PFSK-1 (cell line): ENCODE data around the gene MYCBP2.

Source experiments
- FOXP2 ChIP-seq: optimal IDR thresholded peaks from 2 replicates; pipeline ENCODE3; 2011; ENCODE audit warnings: borderline replicate concordance, control low read depth, inconsistent platforms; ENCODE audit not compliant: insufficient read depth; ENCODE audit errors: extremely low read length, extremely low read depth
- POLR2AphosphoS5 ChIP-seq: IDR thresholded peaks from 2 replicates; pipeline ENCODE4 v1.6.1; 2012; ENCODE audit warnings: low read depth, mild to moderate bottlenecking, control low read depth, low read length, moderate library complexity
- SIN3A ChIP-seq: IDR thresholded peaks from 2 replicates; pipeline ENCODE4 v1.6.1; 2012; ENCODE audit warnings: mild to moderate bottlenecking, low read length, moderate library complexity, borderline replicate concordance; ENCODE audit not compliant: insufficient read depth
- TAF1 ChIP-seq: IDR thresholded peaks from 2 replicates; pipeline ENCODE4 v1.6.1; 2012; ENCODE audit warnings: low read length, control low read depth, borderline replicate concordance; ENCODE audit not compliant: insufficient read depth
- TF ChIP-seq, protein P1 (sequence below), 2 experiments: IDR thresholded peaks; 2 replicates each; pipeline versions ENCODE4 v1.6.1 to v1.8.0; 2011 to 2012; ENCODE audit warnings: low read depth in 2 of 2, low read length in 2 of 2, control low read depth in 1 of 2, inconsistent platforms in 1 of 2, mild to moderate bottlenecking in 1 of 2, moderate library complexity in 1 of 2; ENCODE audit not compliant: insufficient read depth in 1 of 2

The MYCBP2 gene

DNA sequence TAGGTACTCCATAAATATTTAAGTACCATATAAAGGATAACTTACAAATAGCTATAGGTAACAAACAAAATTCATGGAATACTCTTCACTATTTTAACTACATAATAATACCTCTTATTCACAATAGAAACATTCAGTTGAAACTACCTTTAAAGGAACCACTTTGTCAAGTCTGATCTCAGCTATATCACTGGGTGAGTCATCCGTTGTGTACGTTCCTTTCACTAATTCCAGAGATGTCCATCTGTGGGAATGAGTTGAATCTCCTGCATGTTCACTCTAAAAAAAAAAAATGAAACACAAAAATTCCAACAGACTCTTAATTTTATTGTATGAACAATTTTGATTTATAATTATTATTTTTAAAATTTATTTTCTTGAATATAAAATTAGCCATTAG lies 150.5 kb downstream of the MYCBP2 start:
- TF ChIP-seq POLR2AphosphoS5 = no peak
- TF ChIP-seq TAF1 = no peak
- TF ChIP-seq SIN3A = no peak
- TF ChIP-seq, protein P1, sequence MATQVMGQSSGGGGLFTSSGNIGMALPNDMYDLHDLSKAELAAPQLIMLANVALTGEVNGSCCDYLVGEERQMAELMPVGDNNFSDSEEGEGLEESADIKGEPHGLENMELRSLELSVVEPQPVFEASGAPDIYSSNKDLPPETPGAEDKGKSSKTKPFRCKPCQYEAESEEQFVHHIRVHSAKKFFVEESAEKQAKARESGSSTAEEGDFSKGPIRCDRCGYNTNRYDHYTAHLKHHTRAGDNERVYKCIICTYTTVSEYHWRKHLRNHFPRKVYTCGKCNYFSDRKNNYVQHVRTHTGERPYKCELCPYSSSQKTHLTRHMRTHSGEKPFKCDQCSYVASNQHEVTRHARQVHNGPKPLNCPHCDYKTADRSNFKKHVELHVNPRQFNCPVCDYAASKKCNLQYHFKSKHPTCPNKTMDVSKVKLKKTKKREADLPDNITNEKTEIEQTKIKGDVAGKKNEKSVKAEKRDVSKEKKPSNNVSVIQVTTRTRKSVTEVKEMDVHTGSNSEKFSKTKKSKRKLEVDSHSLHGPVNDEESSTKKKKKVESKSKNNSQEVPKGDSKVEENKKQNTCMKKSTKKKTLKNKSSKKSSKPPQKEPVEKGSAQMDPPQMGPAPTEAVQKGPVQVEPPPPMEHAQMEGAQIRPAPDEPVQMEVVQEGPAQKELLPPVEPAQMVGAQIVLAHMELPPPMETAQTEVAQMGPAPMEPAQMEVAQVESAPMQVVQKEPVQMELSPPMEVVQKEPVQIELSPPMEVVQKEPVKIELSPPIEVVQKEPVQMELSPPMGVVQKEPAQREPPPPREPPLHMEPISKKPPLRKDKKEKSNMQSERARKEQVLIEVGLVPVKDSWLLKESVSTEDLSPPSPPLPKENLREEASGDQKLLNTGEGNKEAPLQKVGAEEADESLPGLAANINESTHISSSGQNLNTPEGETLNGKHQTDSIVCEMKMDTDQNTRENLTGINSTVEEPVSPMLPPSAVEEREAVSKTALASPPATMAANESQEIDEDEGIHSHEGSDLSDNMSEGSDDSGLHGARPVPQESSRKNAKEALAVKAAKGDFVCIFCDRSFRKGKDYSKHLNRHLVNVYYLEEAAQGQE (IDR thresholded peaks at IDR 0.05; ENCODE audit: insufficient read depth in 1 of 2, low read depth in 2 of 2, low read length in 2 of 2) = no peak
- TF ChIP-seq FOXP2 = no peak

DNA sequence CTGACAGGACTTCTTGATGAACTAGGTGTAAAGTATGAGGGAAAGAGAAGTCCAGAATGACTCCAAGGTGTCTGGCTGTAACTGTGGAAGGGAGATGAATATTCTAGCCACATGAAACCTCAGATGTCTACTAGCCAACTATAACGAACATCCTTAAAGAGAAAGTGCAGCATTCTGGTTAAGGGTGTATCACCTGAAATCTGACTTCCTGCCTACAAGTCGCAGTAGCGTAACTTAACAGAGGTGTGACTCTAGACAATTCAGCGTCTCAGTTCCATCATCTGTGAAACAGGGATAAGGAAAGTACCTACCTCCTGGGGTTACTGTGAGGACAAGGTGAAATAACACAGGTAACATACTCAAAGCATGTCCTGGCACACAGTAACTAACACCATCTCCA lies 154.2 kb downstream of the MYCBP2 start:
- TF ChIP-seq, protein P1 (IDR thresholded peaks at IDR 0.05; ENCODE audit: insufficient read depth in 1 of 2, low read depth in 2 of 2, low read length in 2 of 2) = no peak
- no peak for TF ChIP-seq TAF1

DNA sequence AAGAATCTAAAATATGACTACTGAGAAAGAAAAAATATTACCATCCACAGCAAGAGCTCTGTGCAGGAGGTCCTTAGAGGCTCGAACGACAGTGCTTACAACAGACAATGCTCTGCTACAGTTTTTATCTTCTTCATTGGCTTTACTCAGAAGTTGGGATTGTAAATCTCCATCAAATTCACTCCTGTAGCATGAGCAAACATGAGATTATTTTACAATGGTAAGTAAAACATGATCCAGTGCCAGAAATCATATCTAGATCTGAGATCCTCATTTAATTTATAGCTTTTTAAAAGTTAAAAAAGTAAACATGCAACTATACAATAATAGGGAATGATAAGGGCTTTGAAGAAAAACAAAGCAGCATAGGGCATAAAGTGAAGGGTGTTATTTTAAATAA lies 155.4 kb downstream of the MYCBP2 start:
- TF ChIP-seq TAF1 (no peak), FOXP2 (no peak), SIN3A (no peak), POLR2AphosphoS5 (no peak)
- TF ChIP-seq, protein P1 (IDR thresholded peaks at IDR 0.05; ENCODE audit: insufficient read depth in 1 of 2, low read depth in 2 of 2, low read length in 2 of 2) = no peak

DNA sequence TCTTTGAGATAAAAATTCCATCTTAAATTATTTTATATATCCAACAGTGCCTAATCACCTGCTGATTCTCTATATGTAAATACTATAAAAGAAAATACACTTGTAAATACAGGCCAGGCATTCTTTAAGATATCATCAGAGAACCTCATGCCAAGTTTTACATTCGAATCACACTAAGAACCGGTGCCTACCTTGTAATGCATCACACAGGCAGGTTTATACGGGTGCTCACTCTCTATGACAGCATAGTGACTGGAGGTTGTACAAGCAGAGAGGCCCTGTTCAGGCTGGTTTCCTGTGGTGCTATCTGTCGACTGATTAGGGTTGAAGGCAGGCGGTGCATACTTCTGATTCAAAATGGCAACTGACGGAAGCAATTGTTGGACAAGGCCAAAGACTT lies 158.7 kb downstream of the MYCBP2 start:
- TF ChIP-seq, protein P1 (IDR thresholded peaks at IDR 0.05; ENCODE audit: insufficient read depth in 1 of 2, low read depth in 2 of 2, low read length in 2 of 2) = no peak
- TF ChIP-seq TAF1 (no peak), POLR2AphosphoS5 (no peak), SIN3A (no peak), FOXP2 (no peak)

DNA sequence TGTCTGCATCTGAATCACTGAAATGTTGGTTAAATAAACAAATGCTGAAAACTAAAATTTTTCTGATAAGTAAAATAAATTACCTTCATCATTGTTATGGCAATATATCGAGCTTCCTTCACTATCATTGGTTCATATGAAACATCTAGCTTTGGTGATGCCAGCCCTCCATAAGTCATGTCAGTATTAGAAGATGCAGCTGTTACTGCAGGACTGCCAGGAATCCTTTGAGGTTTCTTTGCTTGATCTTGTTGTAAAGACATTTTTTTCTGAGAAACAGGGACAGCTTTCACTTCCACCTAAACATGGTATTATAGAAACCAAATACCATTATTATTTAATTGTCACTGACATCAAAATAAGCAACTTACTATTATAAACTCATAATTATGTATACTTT lies 176.2 kb downstream of the MYCBP2 start:
- no peak for TF ChIP-seq TAF1
- TF ChIP-seq FOXP2 = no peak
- TF ChIP-seq, protein P1 (IDR thresholded peaks at IDR 0.05; ENCODE audit: insufficient read depth in 1 of 2, low read depth in 2 of 2, low read length in 2 of 2) = no peak
